HG03103 (cell line): ENCODE data around the gene ARHGAP18.

Experiments
- ATAC-seq: cut with Tn5 transposase; IDR thresholded peaks from one replicate; pipeline ENCODE4 v1.9.1; 2021; ENCODE audit warnings: low read depth; ENCODE audit not compliant: unreplicated experiment

ARHGAP18 gene

GRCh38 chr6:129709769-129710449 is at the start of gene ARHGAP18:
ARHGAP18 (minus strand) TSS chr6:129710177; CDS start chr6:129710136, 41 bp downstream.
- peak; percentile 92 for ATAC-seq

- ATAC-seq = no peak
These were observed 45.8 kb upstream of the ARHGAP18 start for GRCh38 chr6:129755787-129756186.

GRCh38 chr6:129754750-129755149 is 44.8 kb upstream of the ARHGAP18 start:
- no peak for ATAC-seq

- no peak for ATAC-seq
These were observed 43.4 kb upstream of the ARHGAP18 start for GRCh38 chr6:129753422-129753821.

- ATAC-seq = no peak
These were observed 41.4 kb upstream of the ARHGAP18 start for GRCh38 chr6:129751384-129751783.

GRCh38 chr6:129750360-129750759 is 40.4 kb upstream of the ARHGAP18 start:
- ATAC-seq = no peak

GRCh38 chr6:129749749-129750120 is 39.8 kb upstream of the ARHGAP18 start:
- ATAC-seq = peak; percentile 38

GRCh38 chr6:129748901-129749748 is 39.1 kb upstream of the ARHGAP18 start:
- ATAC-seq = no peak

- ATAC-seq = peak; percentile 79
These were observed 38.4 kb upstream of the ARHGAP18 start for GRCh38 chr6:129748212-129748900.

- ATAC-seq = no peak
These were observed 37.7 kb upstream of the ARHGAP18 start for GRCh38 chr6:129747588-129748112.

GRCh38 chr6:129744880-129745237 is 34.9 kb upstream of the ARHGAP18 start:
- no peak for ATAC-seq

GRCh38 chr6:129744201-129744879 is 34.4 kb upstream of the ARHGAP18 start:
- ATAC-seq = no peak

- ATAC-seq = no peak
These were observed 30.0 kb upstream of the ARHGAP18 start for GRCh38 chr6:129740013-129740412.

- ATAC-seq = no peak
These were observed 26.1 kb upstream of the ARHGAP18 start for GRCh38 chr6:129736105-129736504.

GRCh38 chr6:129733290-129733689 is 23.3 kb upstream of the ARHGAP18 start:
- ATAC-seq = no peak

- ATAC-seq = no peak
These were observed 22.6 kb upstream of the ARHGAP18 start for GRCh38 chr6:129732542-129732941.

GRCh38 chr6:129732034-129732433 is 22.1 kb upstream of the ARHGAP18 start:
- no peak for ATAC-seq

- ATAC-seq = no peak
These were observed 21.5 kb upstream of the ARHGAP18 start for GRCh38 chr6:129731428-129731827.

GRCh38 chr6:129730477-129731165 is 20.6 kb upstream of the ARHGAP18 start:
- ATAC-seq = peak; percentile 59

GRCh38 chr6:129726650-129727049 is 16.7 kb upstream of the ARHGAP18 start:
- ATAC-seq = no peak
